ENCODE data around the gene FBN2.

DNA sequence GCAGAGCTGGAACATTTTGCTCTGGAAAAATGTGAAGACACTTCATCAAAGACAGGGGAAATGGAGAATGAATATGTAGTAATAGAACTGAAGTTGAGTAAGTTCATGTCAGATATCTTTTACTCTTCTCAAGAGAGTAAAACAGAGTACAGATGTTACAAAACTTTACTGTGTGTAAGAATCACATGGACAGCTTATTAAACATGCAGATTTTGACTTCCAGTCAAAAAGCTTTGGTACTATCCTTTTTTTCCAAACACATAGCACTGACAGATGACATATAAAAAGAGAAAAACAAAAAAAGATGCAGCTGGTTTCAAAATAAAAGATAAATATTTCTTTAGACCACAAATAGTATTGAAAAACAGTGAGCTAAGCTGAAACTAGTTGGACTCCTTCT, 115.4 kb downstream of the FBN2 start:
- TF ChIP-seq, protein P1, sequence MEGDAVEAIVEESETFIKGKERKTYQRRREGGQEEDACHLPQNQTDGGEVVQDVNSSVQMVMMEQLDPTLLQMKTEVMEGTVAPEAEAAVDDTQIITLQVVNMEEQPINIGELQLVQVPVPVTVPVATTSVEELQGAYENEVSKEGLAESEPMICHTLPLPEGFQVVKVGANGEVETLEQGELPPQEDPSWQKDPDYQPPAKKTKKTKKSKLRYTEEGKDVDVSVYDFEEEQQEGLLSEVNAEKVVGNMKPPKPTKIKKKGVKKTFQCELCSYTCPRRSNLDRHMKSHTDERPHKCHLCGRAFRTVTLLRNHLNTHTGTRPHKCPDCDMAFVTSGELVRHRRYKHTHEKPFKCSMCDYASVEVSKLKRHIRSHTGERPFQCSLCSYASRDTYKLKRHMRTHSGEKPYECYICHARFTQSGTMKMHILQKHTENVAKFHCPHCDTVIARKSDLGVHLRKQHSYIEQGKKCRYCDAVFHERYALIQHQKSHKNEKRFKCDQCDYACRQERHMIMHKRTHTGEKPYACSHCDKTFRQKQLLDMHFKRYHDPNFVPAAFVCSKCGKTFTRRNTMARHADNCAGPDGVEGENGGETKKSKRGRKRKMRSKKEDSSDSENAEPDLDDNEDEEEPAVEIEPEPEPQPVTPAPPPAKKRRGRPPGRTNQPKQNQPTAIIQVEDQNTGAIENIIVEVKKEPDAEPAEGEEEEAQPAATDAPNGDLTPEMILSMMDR (IDR thresholded peaks at IDR 0.05): no peak
- TF ChIP-seq EP300 (IDR thresholded peaks at IDR 0.05) (no peak), POLR2AphosphoS5 (IDR thresholded peaks at IDR 0.05) (no peak), POLR2A (IDR thresholded peaks at IDR 0.05; ENCODE audit: low read depth) (no peak)

Measured in esophagus muscularis mucosa (tissue), 4 donors.